KBM-7 (cell line): Measurements from ENCODE around the gene AMBP.
"Not testable (repeated sequence)": the region's sequence is repeated elsewhere in the genome, so short reads cannot be mapped to it uniquely, and the experiment has no call there.

ENCODE experiments used
- DNase-seq: peaks from one replicate; pipeline ENCODE4 v3.0.0-alpha.2; 2015
- in situ Hi-C: fragments of 300-500 bp; cut with MboI; formaldehyde crosslinking; loops from 2 replicates; pipeline ENCODE4 v1.14.3; 2020; ENCODE audit warnings: low sequenced_read_pairs, low pct_unique_long_range_greater_than_20kb, mixed read lengths

The AMBP gene

DNA sequence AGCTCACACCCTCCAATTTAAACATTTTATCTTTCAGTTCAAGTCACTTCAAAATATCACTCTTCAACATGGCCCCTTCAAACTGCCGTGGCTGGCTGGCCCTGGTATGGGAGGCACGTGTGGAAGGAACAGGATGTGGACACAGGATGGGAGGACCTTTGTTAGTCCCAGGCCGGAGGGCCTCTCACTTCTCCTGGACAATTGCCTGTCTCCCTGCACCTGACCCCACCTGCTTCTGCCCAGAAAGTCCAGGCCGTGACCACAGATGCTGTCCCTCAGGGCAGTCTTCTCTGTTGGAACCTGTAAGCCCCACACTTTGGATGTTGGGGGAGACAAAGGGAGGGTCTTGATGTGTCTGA is 19.4 kb downstream of the AMBP start:
- DNase-seq: no peak
- in situ Hi-C loops: no loop called here

DNA sequence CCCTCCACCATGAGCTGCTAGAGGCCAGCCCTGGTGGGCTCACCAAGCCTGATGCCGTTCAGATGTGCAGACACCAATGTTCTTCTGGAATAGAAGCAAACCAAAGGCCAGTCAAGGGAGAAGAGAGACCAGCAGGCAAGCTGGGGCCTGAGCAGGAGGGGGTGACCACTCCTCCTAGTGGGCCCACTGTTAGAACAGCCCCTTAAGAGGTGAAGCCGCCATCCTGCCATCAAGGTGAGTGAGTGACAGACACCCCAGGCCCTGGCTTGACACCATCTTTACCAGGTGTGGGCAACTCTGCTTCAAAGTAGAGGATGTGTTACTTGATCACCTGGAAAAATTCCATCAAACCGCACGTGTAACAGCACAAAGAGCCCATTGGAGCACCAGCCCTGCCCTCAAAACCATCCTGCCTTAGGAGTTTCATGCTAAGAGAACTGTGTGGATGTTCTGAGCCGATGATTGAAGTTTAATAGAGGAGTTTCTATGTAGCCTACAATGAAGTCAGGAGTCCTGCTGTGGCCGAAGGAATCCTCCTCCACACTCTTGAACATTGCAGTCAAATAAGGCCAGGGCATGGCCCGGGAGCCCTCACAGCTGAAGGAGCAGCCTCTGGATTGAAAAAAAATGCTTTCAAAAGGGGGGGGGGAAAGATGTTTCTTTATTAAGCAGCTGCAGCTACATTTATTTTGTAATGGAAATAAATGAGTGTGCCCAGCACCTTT is 20.8 kb downstream of the AMBP start:
- in situ Hi-C loops: no loop called here

GRCh38 chr9:114056527-114056926 is 21.6 kb downstream of the AMBP start:
- in situ Hi-C loops: no loop called here
- DNase-seq: no peak

More for the DNA sequence above, 20.8 kb downstream of the AMBP start:
- no peak for DNase-seq

DNA sequence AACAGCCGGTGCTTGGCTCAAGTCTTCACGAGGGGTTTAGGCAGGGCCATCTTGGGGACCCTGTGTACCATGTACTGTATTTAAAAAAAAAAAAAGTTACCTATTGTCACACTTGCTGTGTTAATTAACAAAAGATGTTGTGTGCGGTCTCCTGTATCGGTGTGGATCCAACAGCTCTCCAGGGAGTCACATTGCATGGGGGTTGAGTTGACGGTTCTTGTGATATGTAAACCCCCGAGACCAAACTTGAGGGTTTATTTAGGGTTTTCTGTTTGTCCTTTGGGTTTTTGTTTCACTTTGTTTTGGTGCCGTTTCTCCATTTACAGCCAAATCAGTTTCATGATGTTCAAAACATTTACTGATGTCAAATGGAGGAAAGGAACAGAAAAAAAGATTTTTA is 22.2 kb downstream of the AMBP start:
- DNase-seq: no peak
- in situ Hi-C loops: no loop called here

- in situ Hi-C loops: no loop called here
- DNase-seq: no peak
Measured at GRCh38 chr9:114055061-114055460, 23.0 kb downstream of the AMBP start.

DNA sequence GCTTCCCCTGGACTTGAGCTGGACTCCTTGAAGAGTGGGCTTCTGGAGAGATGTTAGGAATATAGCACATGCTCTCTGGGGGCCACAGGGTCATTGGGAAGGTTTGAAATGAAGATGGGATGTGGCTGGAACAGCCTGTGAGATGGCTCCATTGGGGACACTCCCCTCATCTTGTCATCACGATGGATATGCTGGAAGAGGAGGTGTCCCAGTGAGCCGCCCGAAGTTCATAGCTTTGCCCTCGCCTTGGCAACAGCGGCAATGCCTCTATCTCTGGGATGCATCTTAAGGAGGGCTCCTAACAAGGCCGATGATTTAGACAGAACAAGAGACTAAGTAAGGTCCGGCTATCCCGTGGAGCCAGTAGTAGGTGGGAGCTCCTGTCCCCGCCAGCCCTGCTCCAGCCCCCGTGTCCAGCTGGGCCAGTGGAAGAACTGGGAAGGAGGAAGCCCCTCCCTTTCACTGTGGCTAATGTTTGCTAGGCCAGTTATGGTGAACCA is 23.9 kb downstream of the AMBP start:
- in situ Hi-C loops: no loop called here
- DNase-seq: no peak

- DNase-seq: no peak
- in situ Hi-C loops: no loop called here
Measured at GRCh38 chr9:114053246-114054005, 24.7 kb downstream of the AMBP start.

DNA sequence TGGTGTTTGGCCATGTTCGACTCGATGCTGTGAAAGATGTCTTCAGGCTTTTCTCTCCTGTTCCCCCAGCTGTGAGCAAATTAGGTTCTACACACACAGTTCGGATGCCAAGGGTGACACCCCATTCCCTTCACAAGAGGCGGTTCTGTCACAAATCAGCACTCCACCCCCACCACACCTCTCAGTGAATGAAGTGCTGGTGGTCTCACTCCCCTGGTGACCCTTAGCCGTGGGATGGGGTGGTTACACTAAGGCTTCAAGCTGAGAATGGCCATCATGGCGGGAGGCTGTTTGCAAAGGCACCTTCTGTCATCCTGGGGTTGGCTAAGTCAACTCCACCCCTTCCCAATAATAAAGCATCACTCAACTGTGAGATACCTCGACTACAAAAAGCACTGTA is 26.4 kb downstream of the AMBP start:
- no peak for DNase-seq
- in situ Hi-C loops: no loop called here

GRCh38 chr9:114051281-114051680 is 26.8 kb downstream of the AMBP start:
- in situ Hi-C loops: no loop called here
- DNase-seq: no peak

DNA sequence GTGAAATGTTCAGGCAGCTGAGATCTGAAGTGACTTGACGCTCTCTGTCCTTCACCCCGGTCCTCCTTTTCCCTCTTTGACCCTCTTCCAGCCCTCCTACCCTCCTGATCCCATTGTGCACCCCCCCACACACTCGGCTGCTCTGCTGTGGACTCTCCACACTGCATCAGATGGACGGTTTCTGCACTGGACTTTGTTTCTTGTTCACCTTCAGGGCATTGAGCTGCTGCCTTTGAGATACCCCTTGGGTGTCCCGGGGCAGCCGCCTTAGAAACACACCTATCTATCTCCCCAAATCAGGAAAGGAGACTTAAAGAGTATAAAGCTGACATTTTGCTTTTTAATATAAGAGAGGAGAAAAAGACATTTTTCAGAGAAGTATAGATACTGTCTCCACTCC is 27.5 kb downstream of the AMBP start:
- DNase-seq: no peak
- in situ Hi-C loops: no loop called here

- in situ Hi-C loops: no loop called here
- no peak for DNase-seq
Measured at GRCh38 chr9:114050226-114050568, 27.9 kb downstream of the AMBP start.

DNA sequence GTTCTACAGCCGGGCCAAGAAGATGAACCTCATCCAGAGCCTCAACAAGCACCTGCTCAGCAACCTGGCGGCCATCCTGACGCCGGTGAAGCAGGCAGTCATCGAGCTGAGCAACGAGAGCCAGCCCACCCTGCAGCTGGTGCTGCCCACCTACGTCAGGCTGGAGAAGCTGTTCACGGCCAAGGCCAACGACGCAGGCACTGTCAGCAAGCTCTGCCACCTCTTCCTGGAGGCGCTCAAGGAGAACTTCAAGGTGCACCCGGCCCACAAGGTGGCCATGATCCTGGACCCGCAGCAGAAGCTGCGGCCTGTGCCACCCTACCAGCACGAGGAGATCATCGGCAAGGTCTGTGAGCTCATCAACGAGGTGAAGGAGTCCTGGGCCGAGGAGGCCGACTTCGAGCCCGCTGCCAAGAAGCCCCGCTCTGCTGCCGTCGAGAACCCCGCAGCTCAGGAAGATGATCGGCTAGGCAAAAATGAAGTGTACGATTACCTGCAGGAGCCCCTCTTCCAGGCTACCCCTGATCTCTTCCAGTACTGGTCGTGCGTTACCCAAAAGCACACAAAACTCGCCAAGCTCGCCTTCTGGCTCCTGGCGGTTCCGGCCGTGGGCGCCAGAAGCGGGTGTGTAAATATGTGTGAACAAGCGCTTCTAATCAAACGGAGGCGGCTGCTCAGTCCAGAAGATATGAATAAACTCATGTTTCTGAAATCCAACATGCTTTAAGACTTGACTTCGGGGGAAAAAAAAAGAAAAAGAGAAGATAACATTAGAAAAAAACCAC is 28.5 kb downstream of the AMBP start:
- in situ Hi-C loops: no loop called here
- DNase-seq: no peak

DNA sequence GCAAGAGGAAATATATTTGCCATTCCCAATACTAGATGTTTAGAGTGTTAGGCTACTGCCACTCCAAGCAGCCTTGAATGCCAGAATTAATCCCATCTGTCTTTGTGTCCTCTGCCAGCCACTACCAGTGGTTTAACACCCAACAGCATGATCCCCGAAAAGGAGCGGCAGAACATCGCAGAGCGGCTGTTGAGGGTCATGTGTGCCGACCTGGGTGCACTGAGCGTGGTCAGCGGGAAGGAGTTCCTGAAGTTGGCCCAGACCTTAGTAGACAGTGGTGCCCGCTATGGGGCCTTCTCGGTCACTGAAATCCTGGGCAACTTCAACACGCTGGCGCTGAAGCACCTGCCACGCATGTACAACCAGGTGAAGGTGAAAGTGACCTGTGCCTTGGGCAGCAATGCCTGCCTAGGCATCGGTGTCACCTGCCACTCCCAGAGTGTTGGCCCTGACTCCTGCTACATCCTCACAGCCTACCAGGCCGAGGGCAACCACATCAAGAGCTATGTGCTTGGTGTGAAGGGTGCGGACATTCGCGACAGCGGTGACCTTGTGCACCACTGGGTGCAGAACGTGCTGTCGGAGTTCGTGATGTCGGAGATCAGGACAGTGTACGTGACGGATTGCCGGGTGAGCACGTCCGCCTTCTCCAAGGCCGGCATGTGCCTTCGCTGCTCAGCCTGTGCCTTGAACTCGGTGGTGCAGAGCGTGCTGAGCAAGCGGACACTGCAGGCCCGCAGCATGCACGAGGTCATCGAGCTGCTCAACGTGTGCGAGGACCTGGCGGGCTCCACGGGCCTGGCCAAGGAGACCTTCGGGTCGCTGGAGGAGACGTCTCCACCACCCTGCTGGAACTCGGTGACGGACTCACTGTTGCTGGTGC is 29.3 kb downstream of the AMBP start:
- in situ Hi-C loops: no loop called here
- DNase-seq: no peak

DNA sequence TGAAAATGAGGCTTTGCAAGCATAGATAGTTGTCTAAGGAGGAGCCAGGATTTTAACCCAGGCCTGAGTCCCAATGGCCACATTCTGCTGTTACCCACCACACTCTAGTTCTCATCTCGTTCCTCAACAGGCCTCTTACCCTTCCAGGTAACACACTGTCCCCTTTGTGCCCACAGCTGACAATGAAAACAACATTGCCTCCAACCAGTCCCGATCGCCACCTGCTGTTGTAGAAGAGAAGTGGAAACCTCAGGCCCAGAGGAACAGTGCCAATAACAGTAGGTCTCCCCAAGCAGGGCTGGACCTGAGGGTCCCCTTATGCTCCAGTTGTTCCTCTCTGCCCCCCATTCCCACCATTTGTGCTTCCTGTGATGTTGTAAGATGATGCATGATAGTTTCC is 30.4 kb downstream of the AMBP start:
- DNase-seq: no peak
- in situ Hi-C loops: no loop called here

DNA sequence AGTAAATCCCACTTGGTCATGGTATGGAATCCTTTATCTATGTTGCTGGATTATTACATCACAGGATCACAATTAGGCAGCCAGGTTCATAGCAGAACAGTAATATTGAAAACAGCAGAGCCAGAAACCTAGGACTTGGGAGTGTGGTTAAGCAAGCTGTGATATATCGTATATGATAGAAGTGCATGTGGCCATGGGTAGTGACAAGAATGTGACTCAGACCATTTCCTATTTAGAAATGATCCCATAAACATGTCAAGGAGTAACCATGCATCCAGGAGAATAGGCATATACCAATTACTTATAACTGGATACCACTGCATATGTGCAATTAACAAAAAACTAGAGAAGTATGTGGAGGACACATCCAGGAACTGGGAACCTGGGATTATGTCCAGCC is 31.2 kb downstream of the AMBP start:
- in situ Hi-C loops: no loop called here
- DNase-seq: no peak

DNA sequence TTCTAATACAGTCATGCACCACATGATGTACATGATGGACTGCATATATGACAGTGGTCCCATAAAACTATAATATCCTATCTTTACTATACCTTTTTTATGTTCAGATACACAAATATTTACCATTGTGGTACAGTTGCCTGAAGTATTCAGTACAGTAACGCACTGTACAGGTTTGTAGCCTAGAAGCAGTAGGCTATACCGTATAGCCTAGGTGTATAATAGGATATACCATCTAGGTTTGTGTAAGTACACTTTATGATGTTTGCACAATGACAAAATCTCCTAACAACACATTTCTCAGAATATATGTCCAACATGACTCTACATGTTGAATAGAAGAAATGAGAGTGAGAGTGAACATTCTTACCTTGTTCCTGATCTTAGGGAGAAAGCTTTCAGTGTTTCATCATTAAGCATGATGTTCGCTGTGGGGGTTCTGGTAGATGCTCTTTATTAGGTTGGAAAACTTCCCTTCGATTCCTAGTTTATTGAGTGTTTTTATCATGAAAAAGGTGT is 31.8 kb downstream of the AMBP start:
- in situ Hi-C loops: no loop called here
- no peak for DNase-seq

GRCh38 chr9:114043660-114044059 is 34.4 kb downstream of the AMBP start:
- DNase-seq, in situ Hi-C loops: not testable (repeated sequence)

DNA sequence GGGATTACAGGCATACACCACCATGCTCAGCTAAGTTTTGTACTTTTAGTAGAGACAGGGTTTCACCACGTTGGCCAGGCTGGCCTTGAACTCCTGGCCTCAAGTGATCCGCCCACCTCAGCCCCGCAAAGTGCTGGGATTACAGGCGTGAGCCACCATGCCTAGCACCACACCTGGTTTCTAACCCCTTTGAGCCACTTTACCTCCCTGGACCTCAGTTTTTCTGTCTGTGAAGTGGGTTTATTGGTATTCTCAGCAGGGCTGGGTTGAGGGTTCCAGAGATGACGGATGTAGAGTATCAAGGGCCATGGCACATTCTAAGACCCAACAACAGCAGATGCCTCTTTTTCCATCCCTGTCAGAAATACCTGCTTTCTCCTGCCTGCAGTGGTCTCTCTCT is 38.6 kb downstream of the AMBP start:
- DNase-seq: no peak
- in situ Hi-C loops: no loop called here

DNA sequence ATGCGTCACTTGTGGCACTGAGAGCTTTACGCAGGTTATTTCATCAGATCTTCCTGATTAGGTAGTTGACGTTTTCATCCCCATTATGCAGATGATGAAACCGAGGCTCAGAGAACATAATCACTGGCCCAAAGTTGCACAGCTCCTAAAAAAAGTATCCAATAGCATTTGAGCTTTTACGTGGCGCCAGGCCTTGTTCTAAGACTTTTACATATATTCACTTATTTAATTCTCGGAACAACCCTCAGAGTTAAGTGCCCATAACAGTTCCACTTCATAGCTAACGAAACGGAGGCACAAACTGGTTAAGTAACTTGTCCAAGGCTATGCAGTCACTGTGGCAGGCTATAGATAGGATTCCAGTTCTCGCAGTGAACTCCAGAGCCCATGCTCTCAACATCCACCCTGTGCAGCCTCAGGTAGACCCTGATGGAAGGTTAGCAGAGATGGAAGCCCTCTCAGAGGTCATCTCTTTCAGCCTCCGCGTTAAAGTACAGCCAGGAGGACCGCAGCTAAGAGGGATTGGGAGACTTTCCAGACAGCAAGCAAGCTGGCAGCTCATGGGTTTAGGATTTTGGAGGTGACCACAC is 39.3 kb downstream of the AMBP start:
- in situ Hi-C loops: no loop called here
- no peak for DNase-seq
